ENCODE data around the gene SSR2. TPM values are rescaled to one million over a fixed set of nuclear protein-coding genes. Genes with fewer than 3 reads are reported as not detected.
"Not testable (repeated sequence)": the region's sequence is repeated elsewhere in the genome, so short reads cannot be mapped to it uniquely, and the experiment has no call there.

Gene SSR2
- total RNA-seq, 1 experiment from 2014 or later = 1,065 TPM

- no peak for DNase-seq (ENCODE audit: low read depth)
Observed at GRCh38 chr1:155996166-155996565, 24.6 kb downstream of the SSR2 start.

GRCh38 chr1:155993595-155993994 is 27.2 kb downstream of the SSR2 start:
- DNase-seq (ENCODE audit: low read depth) = no peak

- no peak for DNase-seq (ENCODE audit: low read depth)
Observed at GRCh38 chr1:155990005-155990739, 30.6 kb downstream of the SSR2 start.

- DNase-seq (ENCODE audit: low read depth) = peak; percentile 67
Observed at GRCh38 chr1:155989242-155990004, 31.3 kb downstream of the SSR2 start.

GRCh38 chr1:155984903-155985645 is 35.7 kb downstream of the SSR2 start:
- not testable (repeated sequence) for DNase-seq (ENCODE audit: low read depth)

- no peak for DNase-seq (ENCODE audit: low read depth)
Observed at GRCh38 chr1:155984341-155984740, 36.4 kb downstream of the SSR2 start.

GRCh38 chr1:155983191-155984024 is 37.3 kb downstream of the SSR2 start:
- peak; percentile 86 for DNase-seq (ENCODE audit: low read depth)

GRCh38 chr1:155982106-155982505 is 38.6 kb downstream of the SSR2 start:
- no peak for DNase-seq (ENCODE audit: low read depth)

- DNase-seq (ENCODE audit: low read depth) = peak; percentile 65
Observed at GRCh38 chr1:155981266-155982088, 39.3 kb downstream of the SSR2 start.

GRCh38 chr1:155979597-155980343 is 41.0 kb downstream of the SSR2 start:
- peak; percentile 39 for DNase-seq (ENCODE audit: low read depth)

- peak; percentile 33 for DNase-seq (ENCODE audit: low read depth)
Observed at GRCh38 chr1:155978973-155979429, 41.8 kb downstream of the SSR2 start.

- peak; percentile 78 for DNase-seq (ENCODE audit: low read depth)
Observed at GRCh38 chr1:155978325-155978972, 42.3 kb downstream of the SSR2 start, which contains the start of gene ARHGEF2. TSS of gene ARHGEF2 (minus strand) at chr1:155978547. CDS start at chr1:155978427, 120 bp downstream.

GRCh38 chr1:155977690-155978324 is 42.9 kb downstream of the SSR2 start:
- peak; percentile 45 for DNase-seq (ENCODE audit: low read depth)

GRCh38 chr1:155976913-155977689 is 43.6 kb downstream of the SSR2 start:
- DNase-seq (ENCODE audit: low read depth) = peak; percentile 14

GRCh38 chr1:155976062-155976912 is 44.5 kb downstream of the SSR2 start:
- DNase-seq (ENCODE audit: low read depth) = peak; percentile 82

- DNase-seq (ENCODE audit: low read depth) = no peak
Observed at GRCh38 chr1:155975375-155976061, 45.2 kb downstream of the SSR2 start.
